K562 (cell line): ENCODE results near the gene NTRK3. TPM values are rescaled to one million over a fixed set of nuclear protein-coding genes. Genes with fewer than 3 reads are reported as not detected.

ENCODE experiments used
- ATAC-seq: fragments of 200-7000 bp; cut with Tn5 transposase; 3 replicates; pipeline ENCODE4 v1.9.1; 2020; ENCODE audit warnings: moderate library complexity
- BruUV-seq: library from RNA; stranded (reverse); fragments of 400-500 nt; replicated peaks from 2 replicates; lab custom pipeline; 2021; lab: Mats Ljungman, UMichigan
- CTCF ChIA-PET: fragments of 300-600 bp; formaldehyde crosslinking; extraction: SDS; loops from one replicate; lab custom pipeline; 2021; ENCODE audit warnings: low intra/inter-chr PET ratio; lab: Yijun Ruan, JAX
- POLR2A ChIA-PET: fragments of 300-600, 350-650 bp; sonication (Branson Sonifier 250); formaldehyde crosslinking; extraction: SDS; loops from one replicate; lab custom pipeline; 2021; ENCODE audit warnings: antibody characterized with exemption, inconsistent platforms; lab: Yijun Ruan, JAX
- DNase-seq, 4 experiments: peaks; one replicate each; pipeline versions ENCODE4 v3.0.0 to v3.0.0-alpha.2; 2011 to 2018; ENCODE audit warnings: low spot score in 3 of 4, mixed read lengths in 3 of 4; ENCODE audit errors: extremely low read depth in 1 of 4
- FAIRE-seq: peaks from 2 replicates; lab custom pipeline; 2011; peaks lifted over from hg19 to GRCh38; lab: Jason Lieb, UNC
- H2AFZ ChIP-seq: 2 replicates; pipeline ENCODE4 v1.6.0; 2011; ENCODE audit warnings: low read depth, low read length, control low read depth, inconsistent platforms
- H3K27ac ChIP-seq: fragments of 200-600 bp; 3 replicates; pipeline ENCODE4 v1.8.0; 2011; ENCODE audit warnings: low read depth, mild to moderate bottlenecking, control low read depth, inconsistent platforms, low read length, moderate library complexity, mixed read lengths; ENCODE audit errors: extremely low read depth
- H3K27me3 ChIP-seq, 2 experiments: fragments of 300-600 bp in 1 of 2; 2 replicates in 1 of 2; 3 replicates in 1 of 2; pipeline versions ENCODE4 v1.6.0 to v1.8.0; 2011; ENCODE audit warnings: inconsistent platforms in 2 of 2, low read length in 2 of 2, mild to moderate bottlenecking in 1 of 2, mixed read lengths in 1 of 2, moderate library complexity in 1 of 2; ENCODE audit not compliant: control insufficient read depth in 2 of 2, insufficient read depth in 2 of 2
- H3K36me3 ChIP-seq: fragments of 300-600 bp; 3 replicates; pipeline ENCODE4 v1.8.0; 2011; ENCODE audit warnings: mild to moderate bottlenecking, low read length, inconsistent platforms; ENCODE audit not compliant: control insufficient read depth, insufficient read depth
- H3K4me1 ChIP-seq, 2 experiments: fragments of 200-600 bp in 1 of 2; replicated peaks in 1 of 2; 2 replicates in 1 of 2; 3 replicates in 1 of 2; pipeline versions ENCODE4 v1.5.1 to v1.8.0; 2011; ENCODE audit warnings: inconsistent platforms in 2 of 2, low read length in 2 of 2, mild to moderate bottlenecking in 1 of 2, mixed read lengths in 1 of 2, moderate library complexity in 1 of 2; ENCODE audit not compliant: control insufficient read depth in 2 of 2, insufficient read depth in 2 of 2
- H3K4me2 ChIP-seq: 2 replicates; pipeline ENCODE4 v1.6.1; 2011; ENCODE audit warnings: low read length, control low read depth, inconsistent platforms, mixed read lengths; ENCODE audit not compliant: insufficient read depth
- H3K4me3 ChIP-seq: fragments of 200-600 bp; sonication (generic), shearing (Covaris generic); 2 replicates; pipeline ENCODE4 v1.5.1; 2016; ENCODE audit warnings: control low read depth, inconsistent platforms
- H3K79me2 ChIP-seq: fragments of 200-600 bp; 3 replicates; pipeline ENCODE4 v1.8.0; 2011; ENCODE audit warnings: low read length, inconsistent platforms; ENCODE audit not compliant: control insufficient read depth, insufficient read depth
- H3K9ac ChIP-seq, 2 experiments: 2 replicates each; pipeline versions ENCODE4 v1.6.0 to v1.6.1; 2011; ENCODE audit warnings: low read depth in 2 of 2, low read length in 2 of 2, control low read depth in 1 of 2, inconsistent platforms in 1 of 2, mild to moderate bottlenecking in 1 of 2, mixed read lengths in 1 of 2; ENCODE audit not compliant: insufficient read depth in 1 of 2
- H3K9me1 ChIP-seq: one replicate; pipeline ENCODE4 v1.6.0; 2011; ENCODE audit warnings: inconsistent platforms, mild to moderate bottlenecking, low read length, moderate library complexity; ENCODE audit not compliant: control insufficient read depth, insufficient read depth
- H3K9me3 ChIP-seq: replicated peaks from 2 replicates; pipeline ENCODE4 v1.5.1; 2011; ENCODE audit warnings: low read depth, low read length, inconsistent platforms; ENCODE audit not compliant: control insufficient read depth, insufficient read depth
- H4K20me1 ChIP-seq: replicated peaks from 2 replicates; pipeline ENCODE4 v1.6.1; 2011; ENCODE audit warnings: low read length, inconsistent platforms, mixed read lengths; ENCODE audit not compliant: control insufficient read depth, insufficient read depth
- KDM4B ChIP-seq, 2 experiments: fragments of 450-650 bp in 1 of 2; sonication (generic) in 1 of 2; IDR thresholded peaks; 2 replicates each; pipeline ENCODE4 v1.6.1; 2016 to 2017; ENCODE audit warnings: borderline replicate concordance in 2 of 2, antibody characterized with exemption in 1 of 2, low read depth in 1 of 2, mild to moderate bottlenecking in 1 of 2
- MAZ ChIP-seq, 2 experiments: fragments of 450-650 bp in 1 of 2; sonication (generic) in 1 of 2; formaldehyde crosslinking; IDR thresholded peaks in 1 of 2; conservative IDR thresholded peaks in 1 of 2; 2 replicates each; pipeline versions ENCODE4 v1.4.0 to v1.5.0; 2020; ENCODE audit warnings: mild to moderate bottlenecking in 1 of 2, missing genetic modification reagents in 1 of 2
- MTF1 ChIP-seq: fragments of 250-450 bp; sonication (Bioruptor Pico); IDR thresholded peaks from 2 replicates; pipeline ENCODE4 v1.9.0; 2021; ENCODE audit warnings: moderate library complexity, mild to moderate bottlenecking, inconsistent platforms, borderline replicate concordance
- RBM15 ChIP-seq: fragments of 200-400 bp; formaldehyde crosslinking; IDR thresholded peaks from 2 replicates; pipeline ENCODE4 v1.6.1; 2018; ENCODE audit warnings: mild to moderate bottlenecking, low read length, moderate library complexity; ENCODE audit not compliant: insufficient read depth
- SP1 ChIP-seq: sonication (generic); formaldehyde crosslinking; IDR thresholded peaks from 2 replicates; pipeline ENCODE4 v1.8.1; 2022; ENCODE audit warnings: mild to moderate bottlenecking, missing genetic modification reagents
- ZNF121 ChIP-seq: sonication (generic); formaldehyde crosslinking; conservative IDR thresholded peaks from 2 replicates; pipeline ENCODE4 v1.8.0; 2022; ENCODE audit warnings: missing genetic modification reagents
- WGBS: fragments of 100-300 bp; shearing (Covaris generic); methylation state at CpG from one replicate; pipeline ENCODE4 v1.1.6; 2016; ENCODE audit warnings: low coverage, mixed read lengths; ENCODE audit not compliant: insufficient coverage; ENCODE audit errors: missing lambda C conversion rate; 5-methylcytosine and 5-hydroxymethylcytosine counted together
- in situ Hi-C: fragments of 300-500 bp; cut with MboI; formaldehyde crosslinking; loops from 4 replicates; pipeline ENCODE4 v1.15.0; 2018; ENCODE audit warnings: inconsistent platforms, mixed read lengths
- intact Hi-C: fragments of 100-400 bp; cut with micrococcal nuclease; formaldehyde crosslinking; loops from 2 replicates; pipeline ENCODE4 v1.14.2; 2022
- polyA plus RNA-seq, 8 experiments: library from polyadenylated mRNA; depleted of rRNA in 4 of 8; stranded (reverse) in 5 of 8; unstranded in 3 of 8; fragments of >200 nt; fragmentation: Nextera tagmentation in 2 of 8; fragmentation: Illumina TruSeq in 1 of 8; extraction: Ambion mirVana in 2 of 8; extraction: Trizol in 1 of 8; gene quantifications; 2 replicates each; pipeline versions ENCODE4 v1.2.1 to v1.2.3, GENCODE V29; 2011 to 2014; ENCODE audit warnings: inconsistent platforms in 1 of 8, missing spikeins in 1 of 8
- total RNA-seq, 7 experiments: library from RNA; depleted of rRNA in 6 of 7; stranded (reverse); fragments of >200 nt in 6 of 7; fragmentation: Illumina TruSeq in 2 of 7; extraction: Trizol in 2 of 7; gene quantifications; 2 replicates each; pipeline versions ENCODE4 v1.2.1 to v1.2.3, GENCODE V29; 2011 to 2021; ENCODE audit warnings: low replicate concordance in 1 of 7

Gene NTRK3
- total and polyA plus RNA-seq, 9 of the 15 experiments (the other 6 are each of a cell fraction or from before 2014, with no cell fraction given), result 0.11 to 0.13 TPM; not detected in 7

GRCh38 chr15:88018869-88019641 is 237.5 kb downstream of the NTRK3 start:
- H3K9ac ChIP-seq, result no peak overlapping the region
- H3K27me3 ChIP-seq, result peaks cover 0 to 4% of the 10 kb centered on the region in 2 experiments; a peak in 1 of 5 replicates
- ATAC-seq (no peak), FAIRE-seq (no peak), DNase-seq (no peak)
- H2AFZ ChIP-seq, result no peak overlapping the region
- H3K4me3 ChIP-seq, result no peak overlapping the region
- ChIA-PET CTCF (no interaction called here), POLR2A (no interaction called here)
- no peak overlapping the region for H3K27ac ChIP-seq
- no peaks in the 10 kb centered on the region for H3K36me3 ChIP-seq
- no TSS peak for BruUV-seq
- intact Hi-C loops, result no loop called here
- no peaks in the 10 kb centered on the region for H3K9me3 ChIP-seq
- WGBS, result 0% methylated on average over 1 of the region's 1 CpG
- no peaks in the 10 kb centered on the region for H4K20me1 ChIP-seq
- in situ Hi-C loops, result no loop called here
- H3K4me1 ChIP-seq, result no peaks in the 10 kb centered on the region
- H3K4me2 ChIP-seq, result no peak overlapping the region
- H3K9me1 ChIP-seq, result no peaks in the 10 kb centered on the region
- no peaks in the 10 kb centered on the region for H3K79me2 ChIP-seq
- TF ChIP-seq ZNF121 (CRISPR knock-in tag) (no peak), MTF1 (CRISPR knock-in tag) (no peak), MAZ (CRISPR knock-in tag; conservative IDR thresholded peaks at IDR 0.05 in 1 of 2, IDR thresholded peaks at IDR 0.05 in 1 of 2) (no peak), SP1 (CRISPR knock-in tag) (no peak), RBM15 (no peak), KDM4B (IDR thresholded peaks at IDR 0.05; ENCODE audit: borderline replicate concordance in 2 of 2, low read depth in 1 of 2) (no peak)
